HG03575 (cell line): ENCODE data around the gene MZT2A.
"Not testable (repeated sequence)": the region's sequence is repeated elsewhere in the genome, so short reads cannot be mapped to it uniquely, and the experiment has no call there.

Experiments
- ATAC-seq: cut with Tn5 transposase; IDR thresholded peaks from one replicate; pipeline ENCODE4 v1.9.1; 2021; ENCODE audit not compliant: unreplicated experiment, insufficient number of reproducible peaks, low FRiP score; ENCODE audit errors: extremely low read depth

MZT2A gene

GRCh38 chr2:131498321-131498973 lies 6.2 kb upstream of the MZT2A start:
- peak; percentile 76 for ATAC-seq

- not testable (repeated sequence) for ATAC-seq
These were observed 3.3 kb upstream of the MZT2A start for GRCh38 chr2:131495506-131495905.

- peak; percentile 3 for ATAC-seq
These were observed 1.2 kb upstream of the MZT2A start for GRCh38 chr2:131493199-131493968.

DNA sequence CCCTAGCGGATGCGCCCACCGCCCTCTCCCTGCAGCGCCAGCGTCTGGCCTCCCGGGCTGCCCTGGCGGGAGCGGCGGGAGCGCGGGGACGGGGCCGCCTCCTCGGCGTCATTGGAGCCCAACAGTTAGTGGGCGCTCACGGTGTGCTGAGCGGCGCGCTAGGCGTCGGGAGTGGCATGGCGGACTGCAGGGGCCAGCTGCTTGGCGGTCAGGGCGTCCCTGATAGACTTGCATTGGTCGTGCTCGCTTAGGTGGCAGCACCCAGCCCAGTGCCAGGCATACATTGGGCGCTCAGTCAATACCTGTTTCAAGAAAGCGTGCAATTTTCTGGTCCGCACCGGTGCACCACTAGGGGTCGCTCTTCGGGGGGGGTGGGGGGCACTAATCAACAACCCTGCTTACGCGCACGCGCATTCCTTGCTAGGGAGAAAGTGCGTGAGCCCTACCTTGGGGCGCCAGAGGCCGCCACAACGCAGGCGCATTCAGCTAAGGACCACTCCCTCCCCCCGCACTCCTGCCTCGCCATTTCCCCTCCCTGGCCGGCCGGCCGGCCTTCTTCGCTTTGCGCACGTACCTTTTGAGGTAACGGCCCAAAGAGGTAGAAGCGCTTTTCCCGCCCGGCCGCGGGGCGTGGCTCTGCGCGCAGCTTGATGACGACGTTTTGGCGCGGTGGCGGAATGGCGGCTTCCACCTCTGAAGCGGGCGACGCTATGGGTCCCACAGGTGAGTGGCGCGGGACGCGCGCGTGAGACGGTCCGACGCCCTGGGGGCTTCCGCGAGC lies 411 bp upstream of the MZT2A start:
- ATAC-seq = peak; percentile 46

DNA sequence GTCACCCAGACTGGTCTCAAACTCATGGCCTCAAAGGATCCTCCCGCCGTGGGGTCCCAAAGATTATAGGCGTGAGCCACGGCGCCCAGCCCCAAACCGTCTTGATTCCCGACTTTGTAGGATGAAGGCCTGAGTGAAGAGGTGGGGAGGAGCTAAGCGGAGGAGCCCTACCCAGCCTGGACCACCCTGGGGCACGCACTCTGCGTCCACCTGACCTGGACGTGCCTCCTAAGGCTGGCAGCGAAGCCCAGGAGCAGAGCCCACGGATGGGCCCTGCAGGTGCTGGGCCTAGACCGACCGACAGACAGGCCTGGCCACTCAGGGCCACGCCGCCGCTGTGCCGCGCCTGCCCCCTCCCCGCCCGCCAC lies 744 bp downstream of the MZT2A start:
- not testable (repeated sequence) for ATAC-seq

DNA sequence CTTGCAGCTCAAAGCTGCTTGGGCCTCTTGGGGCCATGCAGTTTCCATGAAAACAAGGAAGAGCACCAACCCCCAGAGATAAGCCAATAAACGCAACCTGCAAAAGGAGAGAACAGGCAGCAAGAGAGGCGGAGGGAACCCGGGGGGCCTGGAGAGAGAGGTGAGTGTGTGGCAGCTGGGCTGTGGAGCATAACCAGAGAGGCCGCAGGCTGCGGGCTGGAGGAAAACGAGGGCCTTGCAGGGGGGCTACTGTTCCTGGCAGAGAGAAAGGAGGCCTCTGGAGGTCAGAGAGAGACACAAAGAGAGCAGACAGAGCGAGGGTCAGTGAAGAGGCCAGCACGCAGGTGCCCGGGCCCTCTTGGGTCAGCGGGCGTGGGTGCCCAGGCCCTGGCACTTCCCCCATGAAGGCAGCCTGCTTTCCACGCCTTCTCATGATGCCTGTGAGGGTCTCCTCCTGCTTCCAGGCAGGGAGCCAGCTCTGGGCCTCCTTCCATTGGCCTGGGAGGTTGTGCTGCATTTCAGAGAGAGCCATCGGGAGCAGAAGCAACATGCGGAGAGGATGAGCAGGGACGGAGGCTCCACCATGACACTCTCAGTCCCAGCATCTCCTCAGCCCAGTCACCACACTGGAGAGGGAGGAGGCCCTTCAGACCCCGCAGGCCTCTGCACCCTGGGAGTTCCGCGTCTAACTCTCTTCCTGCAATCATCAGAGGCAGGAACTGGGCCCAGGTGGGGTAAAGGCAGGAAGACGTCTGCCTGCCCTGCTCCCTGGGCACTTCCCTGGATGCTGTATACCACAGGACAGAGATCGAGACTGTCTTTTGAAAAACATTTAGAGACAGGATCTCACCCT lies 1.4 kb downstream of the MZT2A start:
- not testable (repeated sequence) for ATAC-seq

DNA sequence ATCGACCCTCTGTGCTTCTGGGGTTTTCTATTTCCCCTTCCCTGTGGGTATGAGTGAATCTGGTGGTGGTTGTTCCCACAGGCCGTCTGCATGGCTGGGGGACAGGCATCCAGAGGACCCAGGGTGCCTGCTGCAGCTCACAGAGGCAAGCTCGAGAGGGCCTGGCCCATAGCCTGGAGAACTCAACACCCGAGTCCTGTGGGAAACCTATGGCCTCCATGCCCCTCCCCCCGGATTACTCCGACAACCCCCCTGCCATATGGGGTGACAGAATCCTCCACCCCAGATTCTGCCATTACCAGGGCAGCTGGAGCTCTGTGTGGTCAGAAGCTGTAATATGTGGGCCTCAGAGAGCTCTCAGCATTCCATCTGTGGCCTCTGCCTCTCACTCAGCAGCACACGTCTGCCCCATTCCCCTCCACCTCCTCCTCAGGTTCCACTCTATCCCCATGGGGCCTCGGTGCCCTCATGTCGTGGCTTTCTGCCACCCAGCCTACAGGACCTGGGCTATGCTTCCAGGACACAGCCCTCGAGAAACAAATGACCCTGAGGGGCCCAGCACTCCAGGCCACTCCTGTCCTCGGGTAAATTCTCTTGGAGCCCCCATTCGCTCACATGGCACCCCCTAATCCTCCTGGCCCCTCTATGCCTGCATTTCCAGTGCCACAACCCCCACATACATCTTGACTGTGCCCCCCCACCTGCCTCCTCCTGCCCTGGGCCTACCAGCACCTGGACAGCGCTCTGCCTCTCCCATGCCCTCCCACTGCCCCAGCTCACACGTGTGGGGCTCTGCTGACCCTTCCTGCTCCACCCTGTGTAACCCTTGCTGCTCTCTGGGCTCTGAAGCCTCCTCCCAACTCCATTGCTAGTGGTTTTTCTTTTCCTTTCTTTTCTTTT lies 3.6 kb downstream of the MZT2A start:
- ATAC-seq = no peak

- ATAC-seq = not testable (repeated sequence)
These were observed 5.8 kb downstream of the MZT2A start for GRCh38 chr2:131486201-131486902.

DNA sequence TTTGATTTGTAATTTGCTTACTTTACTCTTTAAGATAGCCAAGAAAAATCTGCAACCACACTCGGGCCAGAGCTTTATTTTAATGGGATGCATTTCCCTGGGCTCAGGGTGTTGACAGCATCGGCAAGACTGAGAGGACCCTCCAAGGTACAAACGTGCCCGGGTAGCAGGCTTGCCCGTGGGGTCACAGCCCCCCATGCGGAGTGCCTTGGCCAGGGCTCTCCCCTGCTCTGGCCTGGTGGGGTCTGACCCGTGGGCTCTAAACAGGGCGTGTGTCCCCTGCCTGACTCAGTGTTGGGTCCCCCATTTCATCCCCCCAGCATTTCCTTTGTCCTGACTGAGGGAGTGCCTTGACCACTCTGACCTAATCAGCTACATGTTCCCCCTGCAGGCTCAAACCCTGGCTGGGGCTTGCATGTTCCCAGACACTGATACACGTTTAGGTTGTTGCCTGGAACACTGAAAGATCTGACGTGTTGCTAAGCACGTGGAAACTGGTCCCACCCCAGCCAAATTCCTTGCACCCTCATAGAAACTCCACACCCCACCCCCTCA lies 7.2 kb downstream of the MZT2A start:
- not testable (repeated sequence) for ATAC-seq

DNA sequence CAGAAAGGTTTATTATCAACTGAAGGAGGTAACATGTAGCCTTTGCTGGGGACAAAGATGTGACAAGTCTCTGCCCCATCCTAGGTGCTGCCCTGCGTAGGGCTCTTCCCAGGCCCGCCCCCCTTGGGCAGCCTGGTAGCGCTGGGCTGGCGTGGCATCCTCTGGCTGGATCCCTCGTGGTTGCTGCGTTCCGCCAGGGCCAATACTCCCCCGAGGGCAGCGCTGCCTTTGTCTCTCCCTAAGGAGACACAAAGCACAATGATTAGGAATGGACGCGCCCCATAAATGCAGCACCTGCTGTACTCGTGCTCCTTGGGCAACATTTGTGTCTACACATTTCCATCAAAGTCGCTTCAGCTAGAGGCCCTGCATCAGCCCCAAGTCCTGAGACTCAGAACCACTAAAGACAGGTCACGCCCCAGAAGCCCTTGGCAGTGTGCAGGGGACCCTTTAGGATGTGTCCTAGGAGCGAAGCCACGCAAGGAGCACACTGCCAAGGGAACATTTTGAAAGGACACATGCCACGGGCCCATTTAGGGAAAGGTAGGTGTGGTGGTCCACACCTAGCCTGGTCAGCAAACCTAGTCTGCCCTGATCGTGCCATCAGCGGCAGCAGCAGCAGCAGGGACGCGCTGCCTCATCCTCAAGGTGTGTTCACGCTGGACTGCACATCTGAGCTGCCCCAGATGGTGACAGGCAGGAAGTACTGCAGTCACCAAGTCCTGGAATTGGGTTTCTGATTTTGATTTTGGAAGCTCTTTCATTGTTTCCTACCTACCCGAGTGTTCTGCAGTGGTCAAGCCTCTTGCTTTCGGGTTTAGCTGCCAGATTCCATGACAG lies 8.0 kb downstream of the MZT2A start:
- ATAC-seq = not testable (repeated sequence)

DNA sequence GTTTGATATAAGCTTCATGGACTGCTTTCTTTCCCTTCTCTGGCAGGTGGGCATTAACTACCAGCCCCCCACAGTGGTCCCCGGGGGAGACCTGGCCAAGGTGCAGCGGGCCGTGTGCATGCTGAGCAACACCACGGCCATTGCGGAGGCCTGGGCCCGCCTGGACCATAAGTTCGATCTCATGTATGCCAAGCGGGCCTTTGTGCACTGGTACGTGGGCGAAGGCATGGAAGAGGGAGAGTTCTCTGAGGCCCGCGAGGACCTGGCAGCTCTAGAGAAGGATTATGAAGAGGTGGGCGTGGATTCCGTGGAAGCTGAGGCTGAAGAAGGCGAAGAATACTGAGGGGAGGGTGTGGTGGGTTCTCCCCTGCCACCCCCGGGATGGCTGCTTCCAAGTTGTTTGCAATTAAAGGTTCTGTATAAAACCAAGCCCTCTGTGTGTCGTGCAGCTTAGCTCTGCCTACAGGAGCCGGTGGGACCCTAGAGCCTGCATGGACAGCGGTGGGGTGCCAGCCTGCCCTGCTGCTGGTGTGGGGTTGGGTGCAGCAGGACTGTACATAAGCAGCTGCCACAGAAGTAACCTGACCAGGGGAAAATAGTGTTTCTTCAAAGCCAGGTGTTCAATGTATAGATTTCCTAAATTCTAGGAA lies 9.6 kb downstream of the MZT2A start:
- ATAC-seq = not testable (repeated sequence)

DNA sequence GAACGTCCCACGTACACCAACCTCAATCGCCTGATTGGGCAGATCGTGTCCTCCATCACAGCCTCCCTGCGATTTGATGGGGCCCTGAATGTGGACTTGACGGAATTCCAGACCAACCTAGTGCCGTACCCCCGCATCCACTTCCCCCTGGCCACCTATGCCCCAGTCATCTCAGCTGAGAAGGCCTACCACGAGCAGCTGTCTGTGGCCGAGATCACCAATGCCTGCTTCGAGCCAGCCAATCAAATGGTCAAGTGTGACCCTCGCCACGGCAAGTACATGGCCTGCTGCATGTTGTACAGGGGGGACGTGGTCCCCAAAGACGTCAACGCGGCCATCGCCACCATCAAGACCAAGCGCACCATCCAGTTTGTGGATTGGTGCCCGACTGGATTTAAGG lies 11.8 kb downstream of the MZT2A start:
- ATAC-seq = not testable (repeated sequence)

DNA sequence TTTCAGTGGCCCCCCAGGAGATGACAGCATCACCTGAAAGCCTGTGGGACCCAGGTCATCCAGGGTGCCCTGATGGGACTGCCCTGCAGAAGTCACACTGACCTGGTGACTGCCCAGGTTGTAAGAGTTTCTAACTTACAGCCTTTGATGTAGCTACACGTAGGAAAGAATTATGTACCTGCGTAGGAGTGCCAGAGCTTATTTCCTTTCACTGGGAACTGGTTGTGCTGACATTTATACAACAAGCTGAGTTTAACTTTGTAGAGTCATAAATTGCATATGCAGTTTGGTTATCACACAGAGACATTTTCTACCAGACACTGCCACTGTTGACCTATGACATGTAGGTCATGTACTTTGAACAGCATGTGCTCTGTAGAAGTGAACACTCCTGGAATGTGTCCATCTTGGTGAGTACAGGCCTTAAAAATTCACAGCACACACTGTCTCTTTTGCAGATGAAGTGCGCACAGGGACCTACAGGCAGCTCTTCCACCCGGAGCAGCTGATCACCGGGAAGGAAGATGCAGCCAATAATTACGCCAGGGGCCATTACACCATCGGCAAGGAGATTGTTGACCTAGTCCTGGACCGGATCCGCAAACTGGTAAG lies 13.2 kb downstream of the MZT2A start:
- ATAC-seq = not testable (repeated sequence)

- ATAC-seq = not testable (repeated sequence)
These were observed 13.9 kb downstream of the MZT2A start for GRCh38 chr2:131478074-131478849.

DNA sequence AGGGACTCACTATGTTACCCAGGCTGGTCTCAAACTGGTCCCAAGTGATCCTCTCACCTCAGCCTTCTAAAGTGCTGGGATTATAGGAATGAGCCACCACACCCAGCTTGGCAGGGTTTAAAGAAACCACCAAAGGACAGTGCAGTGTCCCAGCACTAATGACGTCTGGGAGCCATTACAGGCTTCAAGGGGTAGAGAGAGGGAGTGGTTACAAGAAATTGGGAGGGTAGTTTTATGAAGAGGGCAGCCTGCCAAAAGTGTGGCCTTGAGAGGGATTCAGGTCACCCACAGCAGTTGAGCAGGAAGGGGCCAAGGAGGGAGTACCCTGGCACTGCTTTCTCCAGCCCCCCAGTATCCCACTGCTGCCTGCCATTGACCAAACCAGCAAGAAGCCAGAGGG lies 15.0 kb downstream of the MZT2A start:
- not testable (repeated sequence) for ATAC-seq
